Eye (tissue), 1 donor: ENCODE results near the gene EIF1B.

ENCODE experiments used
- DNase-seq: peaks from one replicate; pipeline ENCODE4 v3.0.0-alpha.2; 2015

EIF1B gene

DNA sequence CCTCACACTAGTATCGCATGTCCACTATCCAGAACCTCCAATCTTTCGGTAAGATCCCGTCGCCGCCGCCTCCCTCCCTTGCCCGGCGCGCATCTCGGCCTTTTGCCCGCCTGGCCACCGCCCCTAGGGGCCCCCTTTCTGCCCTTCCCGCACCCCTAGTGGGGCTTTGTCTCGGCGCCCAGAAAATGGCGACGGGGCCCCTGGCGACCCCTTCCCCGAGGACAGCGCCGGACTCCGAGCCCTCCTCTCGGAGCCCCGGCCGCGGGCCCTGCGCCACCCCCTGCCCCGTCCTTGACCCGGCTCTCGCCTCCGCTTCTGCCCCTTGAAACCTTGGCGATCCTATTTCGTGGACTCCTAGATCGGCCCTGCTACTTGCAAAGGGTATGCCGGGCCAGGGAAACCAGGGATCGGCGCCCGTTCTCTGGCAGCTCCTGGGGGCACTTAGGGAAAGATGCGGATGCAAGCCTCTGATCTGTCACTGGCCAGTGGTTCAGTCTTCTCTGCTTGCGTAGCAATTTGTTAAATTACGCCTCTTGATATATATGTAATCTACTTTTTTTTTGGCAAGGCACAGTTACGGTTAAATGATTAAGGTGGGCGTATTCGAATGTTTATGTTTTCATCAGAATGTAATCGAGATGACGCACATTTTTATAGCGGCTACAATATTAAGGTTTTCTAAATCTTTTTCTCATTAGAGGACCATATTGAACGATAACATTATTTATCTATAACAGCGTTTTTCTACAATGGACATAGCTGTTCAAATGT, 603 bp downstream of the EIF1B start:
- peak; percentile 84 for DNase-seq

DNA sequence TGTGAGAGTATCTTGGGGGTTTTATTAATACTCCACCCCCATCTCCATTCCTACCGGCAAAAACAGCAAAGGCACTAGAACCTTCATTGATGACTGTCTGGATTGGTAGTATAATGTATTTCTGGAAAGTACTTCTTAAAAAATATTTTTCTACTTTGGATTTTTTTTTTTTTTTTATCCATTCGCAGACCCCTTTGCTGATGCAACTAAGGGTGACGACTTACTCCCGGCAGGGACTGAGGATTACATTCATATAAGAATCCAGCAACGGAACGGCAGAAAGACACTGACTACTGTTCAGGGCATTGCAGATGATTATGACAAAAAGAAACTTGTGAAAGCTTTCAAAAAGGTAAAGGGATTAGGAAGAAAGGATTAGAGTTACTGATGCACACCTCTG, 1.2 kb downstream of the EIF1B start:
- DNase-seq: peak; percentile 69

DNA sequence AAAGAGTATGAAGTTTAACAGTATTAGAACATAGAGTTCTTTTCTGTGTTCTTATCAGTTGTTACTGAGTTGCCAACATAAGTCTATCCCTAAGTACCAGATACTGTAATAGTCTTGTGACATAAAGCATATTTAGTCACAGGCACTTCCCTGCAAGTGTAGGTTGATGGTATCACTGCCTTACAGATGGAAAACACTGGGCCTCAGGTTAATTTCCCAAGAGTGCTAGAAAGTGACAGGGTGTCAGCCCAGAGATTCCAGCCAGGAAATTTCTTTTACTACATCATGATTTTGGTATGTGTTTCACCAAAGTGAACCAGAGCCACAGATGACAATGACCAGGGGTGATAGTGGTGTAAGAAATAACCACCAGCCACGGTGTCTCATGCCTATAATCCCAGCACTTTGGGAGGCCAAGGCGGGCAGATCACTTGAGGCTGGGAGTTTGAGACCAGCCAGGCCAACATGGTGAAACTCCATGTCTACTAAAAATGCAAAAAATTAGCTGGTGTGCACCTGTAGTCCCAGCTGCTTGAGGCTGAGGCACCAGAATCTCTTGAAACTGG, 3.2 kb downstream of the EIF1B start:
- no peak for DNase-seq

DNA sequence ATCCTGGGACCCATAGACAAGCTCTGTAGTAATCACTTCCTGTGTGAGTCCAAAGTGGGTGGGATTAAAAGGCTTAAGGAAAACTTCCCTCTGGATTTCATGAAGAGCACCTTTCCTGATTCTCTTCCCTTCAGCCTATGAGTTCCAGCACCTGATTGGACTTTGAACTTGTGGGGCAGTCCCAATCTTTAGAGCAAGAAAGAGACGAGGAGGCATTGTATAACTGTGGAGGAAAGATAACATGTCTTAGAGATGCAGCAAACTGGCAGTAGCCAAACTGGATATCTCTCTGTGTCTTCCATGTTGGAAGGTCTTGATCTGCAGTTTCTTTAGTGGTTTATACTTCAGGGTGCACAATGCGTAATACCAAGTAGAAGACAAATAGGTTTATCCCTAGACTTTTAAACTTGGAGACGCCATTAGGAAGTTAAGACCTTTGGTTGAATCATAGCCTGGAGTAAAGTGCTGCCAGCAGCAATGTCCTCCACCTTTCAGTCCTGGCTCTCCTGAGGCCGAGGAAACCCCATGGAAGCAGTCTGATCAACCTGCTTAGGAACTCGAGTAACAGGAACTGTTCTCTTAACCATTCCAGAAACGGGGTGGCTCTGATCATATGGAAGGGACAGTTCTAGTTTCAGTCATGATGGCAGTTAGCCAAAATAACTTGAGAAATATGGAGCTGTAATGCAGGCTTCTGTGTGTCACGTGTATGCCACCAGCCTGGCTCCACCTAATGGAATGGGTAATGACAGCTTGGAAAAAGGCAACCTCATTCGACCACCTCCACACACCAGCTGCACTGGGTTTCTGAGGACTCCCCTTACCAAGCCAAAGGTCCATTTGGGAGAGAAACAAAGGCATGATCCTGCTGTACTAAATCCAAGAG, 4.7 kb downstream of the EIF1B start:
- no peak for DNase-seq

DNA sequence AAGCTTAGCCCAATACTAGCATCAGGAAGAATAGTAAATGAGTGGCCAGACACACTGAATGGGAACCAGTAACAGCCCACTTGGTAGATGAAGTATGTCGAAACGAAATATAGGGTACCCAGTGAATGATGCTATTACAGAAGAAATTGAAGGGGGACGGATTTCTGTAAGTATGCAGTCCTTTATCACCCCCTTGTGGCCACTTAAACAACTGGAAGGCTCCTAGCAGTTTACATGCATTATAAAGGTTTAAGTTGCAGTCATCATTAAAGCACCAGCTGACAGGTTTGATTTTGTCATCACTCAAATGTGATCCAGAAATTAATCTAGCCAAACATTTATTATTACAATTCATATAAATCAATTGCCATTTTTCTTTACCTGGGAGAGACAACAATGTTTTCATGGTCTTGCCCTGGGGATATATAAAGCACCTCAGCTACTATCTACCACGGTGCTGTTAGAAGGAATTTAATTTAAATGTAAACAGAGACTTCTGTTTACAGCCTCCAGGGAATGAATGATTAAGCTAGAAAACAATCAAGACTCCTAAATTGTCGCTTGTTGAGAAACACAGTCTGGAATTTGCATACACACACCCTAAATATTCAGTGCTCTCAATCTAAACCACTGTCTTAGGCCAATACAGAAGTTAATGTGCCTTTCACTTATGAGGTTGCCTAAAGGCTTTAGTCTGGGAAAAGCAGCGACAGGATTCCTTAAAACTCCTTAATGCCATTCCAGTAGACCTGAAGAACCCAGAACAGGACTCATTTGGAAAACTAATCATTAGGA, 7.8 kb downstream of the EIF1B start:
- peak; percentile 87 for DNase-seq

DNA sequence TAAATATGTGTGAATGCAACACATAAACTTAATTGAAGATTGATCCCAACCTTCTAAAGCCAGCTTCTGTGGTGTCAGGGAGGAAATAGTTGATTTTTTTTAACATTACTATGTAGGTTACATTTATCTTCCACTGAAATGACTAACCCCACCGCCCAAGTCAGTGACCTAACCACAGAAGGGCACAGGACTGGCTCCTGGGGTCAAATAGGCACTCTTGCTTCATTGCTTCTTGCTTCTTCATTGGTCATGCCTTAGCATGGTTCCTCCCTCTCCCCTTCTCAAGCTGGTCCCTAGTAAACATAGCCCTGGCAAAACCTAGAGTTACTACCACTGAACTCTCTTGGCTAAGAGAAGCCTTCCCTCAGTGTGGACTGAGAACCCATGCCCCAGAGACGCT, 12.3 kb downstream of the EIF1B start:
- DNase-seq: no peak

DNA sequence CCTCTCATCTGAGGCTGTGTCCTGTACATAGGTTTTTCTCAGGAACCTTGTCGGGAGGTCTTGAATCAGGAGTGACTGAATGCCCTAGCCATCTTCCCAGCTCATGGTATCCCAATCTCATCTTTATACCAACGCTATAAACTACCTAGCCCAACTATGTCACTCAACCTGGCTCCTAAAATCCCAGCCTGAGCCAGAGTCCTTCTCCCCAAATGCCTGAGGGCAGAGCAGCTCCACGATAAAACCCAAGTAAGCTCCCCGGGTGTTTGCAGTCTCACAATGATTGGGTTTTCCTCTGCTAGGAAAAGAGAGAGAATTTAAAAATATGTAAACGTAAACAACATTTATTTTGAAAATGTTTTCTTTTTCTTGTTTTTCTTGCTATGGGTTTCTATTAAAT, 14.4 kb downstream of the EIF1B start:
- no peak for DNase-seq

DNA sequence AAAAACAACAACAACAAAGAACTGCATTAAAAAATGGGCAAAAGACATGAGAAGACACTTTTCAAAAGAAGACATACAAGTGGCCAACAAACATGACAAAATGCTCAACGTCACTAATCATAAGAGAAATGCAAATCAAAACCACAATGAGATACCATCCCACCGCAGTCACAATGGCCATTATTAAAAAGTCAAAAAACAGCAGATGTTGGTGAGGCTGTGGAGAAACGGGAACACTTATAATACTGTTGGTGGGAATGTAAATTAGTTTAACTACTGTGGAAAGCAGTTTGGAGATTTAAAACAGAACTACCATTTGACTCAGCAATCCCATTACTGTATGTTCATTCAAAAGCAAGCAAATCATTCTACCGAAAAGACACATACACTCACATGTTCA, 15.1 kb downstream of the EIF1B start:
- DNase-seq: no peak

DNA sequence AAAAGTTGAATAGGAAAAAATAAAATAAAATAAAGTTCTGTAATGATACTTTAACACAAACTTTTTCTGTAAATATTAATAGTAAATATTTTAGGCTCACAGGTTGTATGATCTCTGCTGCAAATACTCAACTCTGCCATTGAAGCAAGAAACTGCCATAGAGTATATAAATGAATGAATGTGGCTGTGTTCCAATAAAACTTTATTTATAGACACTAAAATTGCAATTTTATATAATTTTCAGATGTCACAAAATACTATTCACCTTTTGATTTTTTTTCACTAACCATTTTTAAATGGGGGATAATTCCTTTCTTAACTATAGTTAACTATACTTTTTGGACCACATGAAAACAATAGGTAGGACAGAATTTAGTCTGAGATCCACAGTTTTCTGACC, 16.0 kb downstream of the EIF1B start:
- no peak for DNase-seq

DNA sequence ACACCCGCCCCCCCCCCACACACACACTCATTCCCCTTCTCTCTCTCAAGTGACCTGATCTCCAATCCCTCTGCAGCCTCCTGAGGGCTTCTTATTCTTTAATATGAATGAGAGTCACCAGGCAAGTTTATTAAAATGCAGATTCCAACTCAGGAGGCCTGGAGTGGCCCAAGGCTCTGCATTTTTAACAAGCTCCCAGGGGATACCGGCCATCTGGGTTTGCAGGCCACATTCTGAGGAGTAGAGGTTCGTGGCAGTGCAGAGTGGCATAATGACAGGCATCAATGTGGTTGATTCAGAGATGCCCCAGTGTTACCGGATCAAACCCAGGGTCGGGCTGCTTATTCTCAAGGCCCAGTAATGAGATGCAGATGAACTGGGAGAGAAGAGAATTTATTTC, 18.9 kb downstream of the EIF1B start:
- no peak for DNase-seq

DNA sequence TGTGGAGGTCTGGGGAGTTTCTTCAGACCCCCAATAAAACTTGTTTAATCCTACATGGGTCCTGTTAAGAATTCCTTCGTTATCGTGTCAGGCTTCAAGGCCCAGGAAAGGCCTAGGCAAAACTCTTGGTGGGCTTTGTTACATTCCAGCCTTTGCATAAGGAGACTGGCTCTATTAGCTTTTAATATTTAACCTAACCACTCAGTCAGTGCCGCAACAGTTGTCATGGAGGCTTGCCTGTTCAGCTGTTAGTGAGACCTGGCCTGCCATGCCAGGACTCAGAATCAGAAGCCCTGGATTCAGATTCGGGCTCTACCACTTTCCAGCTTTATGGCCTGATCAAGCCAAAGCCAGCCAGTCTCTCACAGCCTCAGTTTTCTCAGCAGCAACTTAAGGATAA, 19.6 kb downstream of the EIF1B start:
- DNase-seq: no peak

DNA sequence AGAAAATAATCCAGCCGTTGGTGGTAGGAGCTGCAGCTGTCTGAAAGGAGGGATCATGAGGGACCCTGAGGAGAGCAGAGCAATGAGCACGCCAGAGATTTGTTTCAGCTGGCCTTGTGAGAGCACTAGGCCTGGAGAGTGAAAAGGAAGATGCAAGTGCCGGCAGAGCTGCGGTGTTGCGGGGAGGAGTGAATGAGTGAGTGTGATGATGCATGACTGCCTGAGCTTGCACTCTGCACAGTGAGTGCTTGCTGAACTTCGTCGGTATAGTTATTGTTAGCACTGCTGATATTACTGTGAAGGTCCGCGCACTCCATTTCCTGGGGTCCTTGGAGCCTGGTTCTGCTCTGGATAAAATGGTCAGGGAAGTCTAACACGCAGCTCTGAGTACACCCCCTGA, 23.2 kb downstream of the EIF1B start:
- no peak for DNase-seq

DNA sequence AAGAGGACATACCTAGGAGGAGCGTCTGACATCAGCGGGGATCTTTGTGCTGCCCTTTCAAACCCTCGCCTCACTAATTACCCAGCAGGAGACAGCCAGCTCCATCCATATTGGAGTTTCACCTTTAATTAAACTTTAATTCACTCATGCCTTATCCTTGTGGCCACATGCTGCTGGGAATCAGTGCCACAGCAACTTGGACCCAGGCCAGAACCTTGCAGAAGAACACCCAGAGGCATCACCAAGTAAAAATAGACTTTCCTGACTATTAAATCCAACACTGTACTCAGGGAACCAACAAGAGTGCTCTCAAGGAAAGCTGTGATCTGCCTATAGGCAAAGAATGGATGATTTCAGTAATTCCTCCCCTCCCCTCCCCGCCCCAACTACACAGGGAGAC, 23.9 kb downstream of the EIF1B start:
- DNase-seq: no peak

DNA sequence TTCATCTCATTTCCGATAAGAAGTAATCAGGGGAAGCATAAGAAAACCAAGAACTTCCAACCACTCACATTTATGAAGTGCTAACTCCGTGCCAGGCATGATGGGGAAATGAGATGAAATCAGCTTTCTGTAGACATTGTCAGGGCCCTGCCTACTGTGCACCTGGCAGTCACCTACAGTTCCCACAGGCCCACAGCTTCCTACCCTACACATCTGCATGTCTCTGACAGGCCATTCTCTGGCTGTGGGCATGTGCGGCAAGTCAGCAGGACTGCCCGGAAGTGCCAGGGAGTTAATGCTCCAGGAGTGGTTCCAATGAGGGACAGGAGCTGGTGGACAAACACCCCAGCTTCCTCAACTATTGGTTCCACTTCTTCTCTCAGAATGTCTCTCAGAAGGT, 24.3 kb downstream of the EIF1B start:
- DNase-seq: no peak

DNA sequence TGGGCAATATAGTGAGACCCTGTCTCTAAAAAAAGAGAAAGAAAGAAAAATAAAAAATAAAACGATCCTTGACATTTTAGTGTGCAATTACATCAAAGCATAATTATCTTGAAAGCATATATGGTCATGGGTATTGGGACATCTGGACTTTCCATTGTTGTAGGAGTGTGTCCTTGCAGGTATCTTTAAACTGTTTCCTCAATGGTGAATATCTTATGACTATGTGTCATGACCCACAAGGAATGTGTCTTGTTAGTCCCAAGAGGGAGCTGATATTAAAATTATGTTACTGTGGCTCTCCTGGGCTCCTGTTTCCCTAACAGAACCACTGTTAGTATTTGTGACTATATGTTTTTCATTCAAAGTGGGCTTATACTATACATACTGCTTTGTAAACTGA, 26.6 kb downstream of the EIF1B start:
- DNase-seq: no peak

DNA sequence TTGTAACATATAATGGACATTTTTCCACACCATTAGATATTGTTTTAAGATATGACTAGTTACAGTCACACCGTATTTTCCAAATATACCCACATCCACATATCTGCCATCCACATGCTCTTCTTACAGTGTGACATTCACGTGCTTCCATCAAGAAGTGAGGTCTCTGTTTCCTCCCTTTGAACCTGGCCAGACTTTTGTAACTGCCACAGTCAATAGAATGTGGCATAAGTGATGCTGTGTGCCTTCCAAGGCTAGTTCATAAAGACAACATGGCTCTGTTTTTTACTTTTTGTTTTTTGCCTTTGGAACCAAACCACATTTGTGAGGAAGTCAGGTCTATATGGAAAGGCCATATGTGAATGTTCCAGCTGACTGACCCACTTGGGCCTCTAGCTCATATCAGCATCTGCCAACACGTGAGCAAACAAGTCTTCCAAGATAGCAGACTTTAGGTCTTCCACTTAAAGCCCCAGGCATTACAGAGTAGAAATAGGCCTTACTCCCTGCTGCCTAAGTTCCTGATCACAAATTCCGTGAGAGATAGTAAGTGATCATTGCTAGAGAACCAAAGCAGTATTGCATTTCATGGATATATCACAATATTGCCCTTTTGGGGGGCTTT, 27.1 kb downstream of the EIF1B start:
- DNase-seq: no peak

DNA sequence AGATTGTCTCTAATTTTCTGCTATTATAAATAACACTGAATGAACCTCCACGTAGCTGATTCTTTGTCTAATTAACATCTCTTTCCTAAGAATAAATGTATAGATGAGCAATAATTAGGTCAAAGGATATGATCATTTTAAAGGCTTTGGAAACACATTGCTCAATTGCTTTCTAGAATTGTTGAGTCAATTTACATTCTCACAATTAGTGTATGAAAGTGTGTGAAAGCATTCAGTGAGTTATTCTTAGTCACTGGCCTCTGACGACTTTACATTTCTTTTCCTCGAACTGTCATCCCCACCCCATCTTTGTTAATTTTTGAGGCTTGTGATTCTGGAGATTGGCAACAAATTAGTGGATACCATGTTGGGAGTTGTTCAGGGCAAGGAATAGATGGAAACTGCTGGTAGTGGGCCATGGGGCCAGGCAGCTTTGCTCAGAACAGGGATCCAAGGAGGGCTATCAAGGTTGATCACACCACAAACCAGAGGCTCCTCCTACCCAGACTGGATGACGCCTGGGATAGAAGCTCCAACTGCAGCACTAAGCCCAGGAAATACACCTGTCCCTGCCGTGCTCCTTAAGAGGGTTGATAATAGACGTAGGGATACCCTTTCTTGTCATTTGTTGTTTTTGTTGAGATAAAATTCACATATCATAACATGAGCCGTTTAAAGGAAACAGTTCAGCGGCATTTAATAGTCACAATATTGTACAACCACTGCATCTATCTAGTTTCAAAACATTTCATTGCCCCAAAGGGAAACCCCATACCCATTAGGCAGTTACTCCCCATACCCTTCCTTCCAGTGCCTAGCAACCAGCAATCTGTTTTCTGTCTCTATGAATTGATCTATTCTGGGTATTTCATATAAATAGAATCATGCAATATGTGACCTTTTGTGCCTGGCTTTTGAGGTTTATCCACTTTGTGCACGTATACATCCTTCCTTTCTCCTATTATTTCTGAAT, 27.9 kb downstream of the EIF1B start:
- no peak for DNase-seq

DNA sequence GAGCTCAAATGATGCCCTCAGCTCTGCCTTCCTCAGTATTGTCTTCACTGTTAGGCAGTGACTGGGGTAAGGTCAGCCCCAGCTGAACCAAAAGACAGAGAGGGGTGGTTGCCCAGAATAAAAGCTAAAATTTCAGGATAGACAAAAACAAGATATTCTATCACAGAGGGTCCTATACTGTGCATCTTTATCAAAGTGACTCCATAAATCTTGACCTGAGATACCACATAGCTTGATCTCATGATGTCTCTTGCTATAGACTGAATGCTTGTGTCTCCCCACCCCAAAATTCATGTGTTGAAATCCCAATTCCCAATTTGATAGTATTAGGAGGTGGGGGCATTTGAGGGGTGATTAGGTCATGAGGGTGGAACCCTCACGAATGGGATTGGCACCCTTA, 30.4 kb downstream of the EIF1B start:
- no peak for DNase-seq

DNA sequence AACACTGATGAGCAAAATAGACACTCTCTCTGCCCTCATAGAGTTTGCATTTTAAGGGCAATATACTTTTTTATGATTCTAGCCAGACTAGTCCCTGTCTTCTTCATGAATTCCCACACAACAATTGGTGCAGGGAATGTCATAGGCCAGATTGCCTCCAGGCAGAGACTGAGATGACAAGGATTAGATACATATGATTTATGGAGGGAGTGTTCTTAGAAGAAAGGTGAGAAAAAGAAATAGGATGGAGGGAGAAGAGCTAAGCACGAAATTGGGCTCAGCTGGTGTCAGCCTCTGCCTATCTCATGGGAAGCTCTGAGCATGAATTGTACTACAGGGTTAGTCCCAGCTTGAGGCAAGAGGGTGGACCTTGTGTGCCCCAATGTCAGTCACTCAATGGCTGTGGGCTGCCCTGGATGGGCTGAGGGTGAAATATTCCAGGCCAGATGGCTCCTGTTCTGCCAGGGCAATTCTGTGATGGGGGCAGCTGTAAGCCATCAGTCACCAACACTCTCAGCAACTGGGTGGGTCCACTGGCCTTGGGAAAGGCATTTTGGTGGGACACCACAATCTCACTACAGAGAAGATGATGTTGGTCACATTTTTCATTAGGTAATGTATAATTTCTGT, 31.1 kb downstream of the EIF1B start:
- no peak for DNase-seq

DNA sequence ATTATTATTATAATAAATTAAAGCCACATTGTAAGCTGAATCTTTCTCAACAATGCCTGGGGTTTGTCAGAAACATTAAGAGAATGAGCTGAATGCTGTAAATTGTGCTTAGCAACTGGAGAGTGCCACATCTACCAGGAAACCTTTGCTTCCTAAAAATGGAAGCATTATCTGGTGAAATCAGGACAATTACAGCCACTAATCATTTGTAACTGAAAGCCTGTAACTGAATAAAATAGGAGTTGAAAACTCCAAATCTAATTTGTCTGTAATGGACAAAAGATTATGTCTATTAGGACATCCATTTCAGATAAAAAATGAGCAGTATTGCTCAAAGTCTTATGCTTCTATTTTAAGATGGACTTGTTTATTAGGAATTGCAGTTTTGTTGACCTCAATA, 32.2 kb downstream of the EIF1B start:
- DNase-seq: no peak

DNA sequence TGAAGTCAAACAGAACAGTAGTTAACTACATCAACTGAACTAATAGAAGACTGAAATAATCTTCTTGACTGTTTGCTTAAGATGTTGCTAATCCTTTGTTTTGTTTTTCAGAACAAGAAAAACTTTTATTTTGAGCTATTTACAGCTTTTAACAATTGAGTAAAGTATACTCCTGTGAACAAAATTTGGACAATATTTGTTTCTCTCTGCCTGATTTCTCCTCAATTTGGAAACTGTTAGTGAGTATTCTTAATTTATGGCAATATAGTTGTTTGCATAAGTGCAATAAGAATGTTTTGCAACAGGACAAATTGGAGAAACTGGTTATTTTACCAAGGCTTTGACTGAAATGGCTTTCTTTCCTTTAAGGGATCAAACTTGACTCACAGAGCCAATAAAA, 41.0 kb downstream of the EIF1B start:
- DNase-seq: no peak
